Endodermal cell (in vitro differentiated cells): ENCODE data around the gene ZNF281. TPM values are rescaled to one million over a fixed set of nuclear protein-coding genes. Genes with fewer than 3 reads are reported as not detected.
"Not testable (repeated sequence)": the region's sequence is repeated elsewhere in the genome, so short reads cannot be mapped to it uniquely, and the experiment has no call there.

ENCODE experiments used
- DNase-seq: peaks from one replicate; pipeline ENCODE4 v3.0.0-alpha.2; 2017
- H3K27ac ChIP-seq: 2 replicates; pipeline ENCODE4 v1.5.1; 2013; ENCODE audit warnings: mild to moderate bottlenecking, low read depth, low read length, moderate library complexity
- H3K27me3 ChIP-seq: 2 replicates; pipeline ENCODE4 v1.6.1; 2013; ENCODE audit warnings: mild to moderate bottlenecking, low read length, moderate library complexity; ENCODE audit not compliant: insufficient read depth, control insufficient read depth, poor library complexity, severe bottlenecking
- H3K36me3 ChIP-seq: 2 replicates; pipeline ENCODE4 v1.7.0; 2013; ENCODE audit warnings: mild to moderate bottlenecking, low read length, moderate library complexity; ENCODE audit not compliant: control insufficient read depth, insufficient read depth
- H3K4me1 ChIP-seq: one replicate; pipeline ENCODE4 v1.7.0; 2013; ENCODE audit warnings: low read length; ENCODE audit not compliant: control insufficient read depth, insufficient read depth
- H3K4me3 ChIP-seq: 2 replicates; pipeline ENCODE4 v1.5.1; 2013; ENCODE audit warnings: mild to moderate bottlenecking, low read length, moderate library complexity
- H3K9ac ChIP-seq: 2 replicates; pipeline ENCODE4 v1.6.1; 2013; ENCODE audit warnings: mild to moderate bottlenecking, low read length, moderate library complexity; ENCODE audit not compliant: poor library complexity, severe bottlenecking; ENCODE audit errors: extremely low read depth
- H3K9me3 ChIP-seq: 2 replicates; pipeline ENCODE4 v1.6.1; 2013; ENCODE audit warnings: mild to moderate bottlenecking, low read length, moderate library complexity; ENCODE audit not compliant: control insufficient read depth
- H3K27ac Mint-ChIP-seq: 2 replicates; pipeline ENCODE4 v1.8.0; 2020; ENCODE audit warnings: mixed read lengths
- H3K27me3 Mint-ChIP-seq: 2 replicates; pipeline ENCODE4 v1.8.0; 2021; ENCODE audit warnings: mild to moderate bottlenecking, mixed read lengths; ENCODE audit not compliant: insufficient read depth
- H3K36me3 Mint-ChIP-seq: 2 replicates; pipeline ENCODE4 v1.8.0; 2020; ENCODE audit warnings: low read depth, mixed read lengths
- H3K4me1 Mint-ChIP-seq: 2 replicates; pipeline ENCODE4 v1.8.0; 2020; ENCODE audit warnings: mixed read lengths
- H3K4me3 Mint-ChIP-seq: 2 replicates; pipeline ENCODE4 v1.8.0; 2020; ENCODE audit warnings: mild to moderate bottlenecking, moderate library complexity, mixed read lengths
- H3K9me3 Mint-ChIP-seq: 2 replicates; pipeline ENCODE4 v1.8.0; 2020; ENCODE audit warnings: mild to moderate bottlenecking, mixed read lengths
- CTCF ChIP-seq: fragments of 200-600 bp; sonication (generic); conservative IDR thresholded peaks from 2 replicates; pipeline ENCODE4 v1.5.0; 2021; ENCODE audit warnings: antibody characterized with exemption, mild to moderate bottlenecking
- WGBS, 2 experiments: methylation state at CpG; one replicate each; pipeline versions ENCODE4 v1.1.5 to v1.1.7; 2013; ENCODE audit warnings: missing lambda C conversion rate in 2 of 2, mixed read lengths in 1 of 2; ENCODE audit not compliant: insufficient coverage in 1 of 2, insufficient read length in 1 of 2; 5-methylcytosine and 5-hydroxymethylcytosine counted together
- total RNA-seq, 2 donors: library from RNA; stranded (reverse); fragmentation: NEBNext Ultra II Directional in 1 of 2; extraction: Animal tissue kit (Norgen Biotek cat#: 25700) in 1 of 2; gene quantifications; 2 replicates in 1 of 2; 3 replicates in 1 of 2; pipeline ENCODE4 v1.2.1, GENCODE V29; 2021

ZNF281 gene
- total RNA-seq, 2 donors from 2014 or later: 51.7 to 61.1 TPM

DNA sequence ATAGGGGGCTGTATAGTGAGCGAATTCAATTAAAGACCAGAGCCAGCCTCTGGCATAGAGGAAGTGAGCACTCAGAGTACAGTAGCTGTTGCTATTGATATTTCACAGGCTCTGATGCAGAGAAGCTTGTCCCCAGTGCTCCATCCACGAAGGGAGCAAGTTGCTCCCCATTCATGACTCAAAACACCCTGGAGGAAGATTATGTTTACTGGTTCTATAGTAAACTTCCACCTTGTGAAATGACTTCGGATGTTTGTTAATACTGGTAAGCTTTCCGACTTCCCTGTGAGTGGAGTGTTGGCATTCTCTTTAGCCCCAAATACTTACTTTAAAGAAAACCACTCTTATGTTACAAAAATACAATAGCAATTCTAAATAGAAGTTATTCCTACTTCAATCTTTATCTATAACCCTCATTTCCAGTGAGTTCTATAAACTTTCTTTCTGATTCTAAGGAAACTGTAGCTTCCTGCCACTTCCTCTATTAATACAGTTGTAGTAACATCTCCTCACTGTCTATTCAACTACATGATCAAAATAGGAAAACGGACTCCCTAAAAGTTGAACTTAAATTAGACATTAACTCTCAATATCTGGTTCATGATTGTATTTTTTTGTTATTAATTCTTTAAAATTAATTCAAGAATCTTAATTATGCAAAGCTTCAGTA lies 46.4 kb downstream of the ZNF281 start:
- Mint-ChIP-seq H3K27me3 (no peaks in the 10 kb centered on the region), H3K27ac (no peak overlapping the region), H3K4me3 (no peak overlapping the region), H3K9me3 (no peaks in the 10 kb centered on the region), H3K4me1 (peaks cover 37% of the 10 kb centered on the region), H3K36me3 (peaks cover 16% of the 10 kb centered on the region)
- TF ChIP-seq CTCF: no peak
- Histone ChIP-seq H3K9ac (no peak overlapping the region), H3K4me1 (peaks cover 37% of the 10 kb centered on the region), H3K27me3 (no peaks in the 10 kb centered on the region), H3K36me3 (no peaks in the 10 kb centered on the region), H3K4me3 (no peak overlapping the region), H3K27ac (no peak overlapping the region), H3K9me3 (no peaks in the 10 kb centered on the region)
- 56 to 100% methylated on average over 1 to 5 of the region's 5 CpGs for WGBS, 2 experiments
- DNase-seq: no peak

GRCh38 chr1:200362421-200362820 lies 47.4 kb downstream of the ZNF281 start:
- Histone ChIP-seq H3K4me3 (no peak overlapping the region), H3K27me3 (no peaks in the 10 kb centered on the region), H3K9ac (no peak overlapping the region), H3K27ac (peak overlapping the region; percentile 11), H3K9me3 (no peaks in the 10 kb centered on the region), H3K4me1 (peaks cover 37% of the 10 kb centered on the region), H3K36me3 (no peaks in the 10 kb centered on the region)
- Mint-ChIP-seq H3K27ac (no peak overlapping the region), H3K27me3 (no peaks in the 10 kb centered on the region), H3K4me3 (no peak overlapping the region), H3K9me3 (no peaks in the 10 kb centered on the region), H3K36me3 (peaks cover 11% of the 10 kb centered on the region), H3K4me1 (peaks cover 28% of the 10 kb centered on the region)
- 30% methylated on average over 2 of the region's 2 CpGs; no CpG with 5 or more reads in 1 of the 2 experiments for WGBS, 2 experiments
- no peak for TF ChIP-seq CTCF
- DNase-seq: peak; percentile 61

DNA sequence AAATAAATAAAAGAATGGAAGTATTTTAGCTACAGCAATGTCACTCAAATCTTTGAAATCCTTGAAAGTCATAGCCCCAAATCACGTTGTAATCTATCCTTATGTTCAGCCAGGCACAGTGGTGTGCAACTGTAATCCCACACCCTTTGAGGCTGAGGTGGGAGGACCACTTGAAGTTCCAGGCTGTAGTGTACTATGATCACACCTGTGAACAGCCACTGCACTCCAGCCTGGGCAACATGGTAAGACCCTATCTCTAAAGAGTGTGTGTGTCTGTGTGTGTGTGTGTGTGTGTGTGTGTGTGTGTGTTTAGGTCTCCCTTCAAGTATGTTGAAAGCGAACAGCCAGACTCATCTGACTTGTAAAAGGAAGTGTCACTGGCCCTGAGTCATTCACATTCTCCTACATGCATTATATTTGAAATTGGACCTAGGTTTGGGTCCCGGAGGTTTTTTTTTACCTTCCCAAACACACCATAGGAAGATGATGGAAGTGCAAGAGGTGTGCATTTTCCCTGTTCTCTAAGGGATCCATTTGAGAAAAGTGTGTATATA lies 50.1 kb downstream of the ZNF281 start:
- Mint-ChIP-seq H3K27ac (no peak overlapping the region), H3K9me3 (no peaks in the 10 kb centered on the region), H3K4me1 (peaks cover 10% of the 10 kb centered on the region), H3K36me3 (peaks cover 7% of the 10 kb centered on the region), H3K4me3 (no peak overlapping the region), H3K27me3 (no peaks in the 10 kb centered on the region)
- no peak overlapping the region for H3K4me3 ChIP-seq
- WGBS, 2 experiments: 80 to 95% methylated on average over 1 to 2 of the region's 3 CpGs
- no peaks in the 10 kb centered on the region for H3K36me3 ChIP-seq
- H3K9me3 ChIP-seq: no peaks in the 10 kb centered on the region
- H3K27ac ChIP-seq: no peak overlapping the region
- TF ChIP-seq CTCF: no peak
- no peak overlapping the region for H3K9ac ChIP-seq
- peaks cover 24% of the 10 kb centered on the region for H3K4me1 ChIP-seq
- peak; percentile 40 for DNase-seq
- H3K27me3 ChIP-seq: no peaks in the 10 kb centered on the region

DNA sequence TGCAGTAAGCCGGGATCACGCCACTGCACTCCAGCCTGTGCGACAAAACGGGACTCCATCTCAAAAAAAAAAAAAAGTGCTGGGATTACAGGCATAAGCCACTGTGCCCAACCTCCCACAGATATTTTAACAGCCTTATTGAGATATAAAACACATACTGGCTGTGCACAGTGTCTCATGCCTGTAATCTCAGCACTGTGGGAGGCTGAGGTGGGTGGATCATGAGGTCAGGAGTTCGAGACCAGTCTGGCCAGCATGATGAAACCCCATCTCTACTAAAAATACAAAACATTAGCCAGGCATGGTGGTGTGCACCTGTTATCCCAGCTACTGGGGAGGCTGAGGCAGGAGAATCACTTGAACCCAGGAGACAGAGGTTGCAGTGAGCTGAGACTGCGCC lies 51.9 kb downstream of the ZNF281 start:
- not testable (repeated sequence) for H3K9me3 ChIP-seq, H3K27me3 ChIP-seq, H3K9ac ChIP-seq, H3K4me3 Mint-ChIP-seq, H3K36me3 Mint-ChIP-seq, H3K27ac ChIP-seq, H3K27ac Mint-ChIP-seq, H3K36me3 ChIP-seq, H3K4me3 ChIP-seq, H3K27me3 Mint-ChIP-seq, H3K9me3 Mint-ChIP-seq
- 67 to 78% methylated on average over 3 to 6 of the region's 6 CpGs for whole genome bisulfite sequencing, 2 experiments
- DNase-seq: peak; percentile 1
- peaks cover 11% of the 10 kb centered on the region for H3K4me1 Mint-ChIP-seq
- peaks cover 18% of the 10 kb centered on the region for H3K4me1 ChIP-seq
